Measurements from ENCODE around the gene CAPN14.
"Not testable (repeated sequence)": the region's sequence is repeated elsewhere in the genome, so short reads cannot be mapped to it uniquely, and the experiment has no call there.

CAPN14 gene

DNA sequence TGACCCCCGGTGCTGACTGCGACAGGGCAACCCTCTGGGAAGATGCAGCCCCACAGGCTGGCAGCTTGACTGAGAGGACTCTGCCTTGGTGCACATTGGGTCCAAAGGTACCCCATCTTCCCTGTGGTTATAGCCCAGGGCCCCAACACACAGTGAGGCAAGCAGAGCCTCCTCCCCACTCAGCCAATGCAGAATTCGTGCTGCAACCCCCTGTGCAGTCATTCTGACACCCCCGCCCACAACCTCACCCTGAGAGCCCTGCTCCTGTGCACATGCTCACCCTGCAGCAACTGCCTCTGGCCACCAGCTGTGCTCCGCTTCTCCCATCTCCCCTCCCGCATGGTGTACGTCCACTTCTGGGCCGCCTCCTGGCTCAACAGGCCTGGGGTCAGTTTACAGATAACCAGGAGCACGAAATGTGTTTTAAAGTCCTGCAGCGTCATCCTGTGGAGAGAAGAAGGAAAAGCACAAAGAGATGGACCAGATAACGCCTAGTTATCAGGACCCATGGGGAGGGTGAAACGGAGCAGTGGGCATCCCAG lies 24.4 kb downstream of the CAPN14 start:
- no peak for DNase-seq

DNA sequence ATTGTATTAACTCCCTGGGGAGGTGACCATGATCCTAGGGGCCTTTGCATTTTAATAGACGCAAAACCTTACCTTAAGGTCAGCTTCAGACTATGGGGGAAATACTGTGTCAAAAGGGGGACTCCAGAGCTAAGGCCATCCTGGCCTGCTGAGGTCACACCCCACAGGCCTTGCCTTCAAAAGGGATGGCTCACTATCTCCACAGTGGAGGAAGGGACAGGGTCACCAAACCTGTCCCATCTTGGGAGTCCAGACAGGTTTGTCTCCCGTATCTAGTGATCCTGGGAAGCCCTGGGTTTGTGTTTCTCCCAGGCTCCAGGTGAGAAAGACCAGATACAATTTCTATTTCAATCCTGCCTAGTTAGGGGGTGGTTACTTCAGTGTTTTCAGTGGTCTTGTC lies 24.9 kb downstream of the CAPN14 start:
- no peak for DNase-seq

DNA sequence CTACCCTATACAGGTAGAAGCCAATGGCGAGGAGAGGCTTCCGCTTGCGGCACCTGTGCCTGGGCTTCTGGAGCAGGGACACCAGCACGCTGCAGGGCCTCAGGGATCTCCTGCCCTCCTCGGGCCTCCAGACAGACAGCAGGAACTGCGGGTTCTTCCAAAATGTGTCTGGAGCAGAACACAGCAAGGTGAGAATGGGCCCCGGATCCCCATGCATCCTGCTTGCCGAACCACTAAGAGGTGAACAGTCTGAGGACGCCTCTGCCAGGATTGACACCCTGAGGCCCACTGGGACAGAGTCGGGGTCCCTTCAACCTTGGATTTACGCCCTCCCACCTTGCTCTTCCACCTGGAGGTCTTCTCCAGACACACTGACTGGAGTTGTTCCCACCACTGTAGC lies 25.4 kb downstream of the CAPN14 start:
- no peak for DNase-seq

- DNase-seq = no peak
Measured at GRCh38 chr2:31190188-31190587, 27.1 kb downstream of the CAPN14 start.

- DNase-seq = no peak
Measured at GRCh38 chr2:31189141-31189540, 28.2 kb downstream of the CAPN14 start.

- no peak for DNase-seq
Measured at GRCh38 chr2:31188131-31188530, 29.2 kb downstream of the CAPN14 start.

GRCh38 chr2:31187166-31187565 lies 30.1 kb downstream of the CAPN14 start:
- no peak for DNase-seq

GRCh38 chr2:31183973-31184372 lies 33.3 kb downstream of the CAPN14 start:
- DNase-seq = not testable (repeated sequence)

GRCh38 chr2:31176742-31177141 lies 40.6 kb downstream of the CAPN14 start:
- DNase-seq = no peak

- DNase-seq = no peak
Measured at GRCh38 chr2:31171142-31171541, 46.2 kb downstream of the CAPN14 start.

DNA sequence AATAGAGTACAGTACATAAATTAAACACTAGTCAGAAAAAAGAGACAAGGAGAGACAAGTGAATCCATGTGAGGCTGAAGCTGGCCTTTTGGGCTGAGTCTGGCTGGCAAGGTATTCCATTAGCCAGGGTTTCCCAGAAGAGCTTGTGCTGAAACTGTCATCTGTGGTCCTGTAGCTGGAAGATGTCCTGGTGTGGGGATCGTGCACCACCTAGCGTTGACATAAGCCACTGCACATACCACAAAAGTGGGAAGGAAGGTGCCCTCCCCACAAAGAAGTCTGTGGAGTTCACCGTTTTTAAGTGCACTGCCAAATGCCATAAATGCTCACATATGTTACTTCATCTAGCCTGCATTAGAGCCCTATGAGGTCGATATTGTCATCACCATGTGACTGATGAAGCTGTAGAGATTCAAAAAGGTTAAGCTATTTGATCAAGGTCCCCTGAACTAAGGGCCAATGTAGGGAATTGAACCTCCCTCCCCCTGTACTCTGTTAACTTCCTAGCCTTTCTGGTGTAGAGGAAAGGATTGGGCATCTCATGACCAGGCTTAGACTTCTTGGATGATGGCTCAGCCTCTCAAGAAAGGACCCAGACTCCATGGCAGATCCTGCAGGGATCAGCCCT lies 47.1 kb downstream of the CAPN14 start:
- peak; percentile 72 for DNase-seq

- no peak for DNase-seq
Measured at GRCh38 chr2:31168291-31168690, 49.0 kb downstream of the CAPN14 start.

DNA sequence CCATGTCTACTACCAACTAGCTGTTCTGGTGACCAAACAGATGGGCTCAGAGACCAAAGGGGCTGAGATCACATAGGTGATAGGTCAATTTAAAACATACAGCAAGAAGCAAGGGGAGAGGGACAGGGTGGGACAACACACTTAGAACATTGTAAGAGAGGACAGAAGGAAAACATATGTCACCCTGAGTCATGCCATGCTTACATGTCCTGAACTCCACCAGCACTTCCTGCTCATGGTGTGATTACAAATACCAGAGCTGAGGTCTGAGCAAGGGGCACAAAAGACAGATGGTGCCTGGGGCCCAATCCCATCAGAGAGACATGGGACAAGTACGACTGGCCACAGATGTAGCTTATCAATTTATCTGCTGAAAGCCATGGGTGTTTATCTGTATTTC lies 50.4 kb downstream of the CAPN14 start:
- DNase-seq = no peak

DNA sequence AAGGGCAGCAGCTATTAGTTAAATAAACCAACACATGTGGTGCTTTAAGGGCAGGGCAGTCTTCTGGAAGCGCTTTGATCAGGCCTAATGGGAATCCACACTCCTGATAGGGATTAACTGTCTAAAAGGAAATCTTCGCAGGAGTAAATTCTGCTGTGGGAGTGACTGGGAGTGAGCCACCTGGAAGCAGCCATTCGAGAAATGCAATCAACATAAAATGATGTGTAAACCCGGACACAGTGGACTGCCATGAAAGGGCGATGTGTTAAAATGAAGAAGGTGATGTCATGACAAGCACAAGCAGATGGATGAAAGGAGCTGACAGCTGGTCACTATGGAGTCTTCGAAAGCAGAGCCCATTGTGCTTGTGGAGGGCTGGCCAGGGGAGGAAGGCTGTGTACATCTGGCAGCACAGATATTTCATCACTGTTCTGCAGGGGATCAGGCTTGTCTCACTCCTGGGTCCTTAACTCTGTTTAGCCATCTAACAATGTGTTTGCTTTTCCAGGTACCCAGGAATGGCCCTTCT lies 54.2 kb downstream of the CAPN14 start:
- no peak for DNase-seq

GRCh38 chr2:31161637-31162036 lies 55.7 kb downstream of the CAPN14 start:
- DNase-seq = no peak

DNA sequence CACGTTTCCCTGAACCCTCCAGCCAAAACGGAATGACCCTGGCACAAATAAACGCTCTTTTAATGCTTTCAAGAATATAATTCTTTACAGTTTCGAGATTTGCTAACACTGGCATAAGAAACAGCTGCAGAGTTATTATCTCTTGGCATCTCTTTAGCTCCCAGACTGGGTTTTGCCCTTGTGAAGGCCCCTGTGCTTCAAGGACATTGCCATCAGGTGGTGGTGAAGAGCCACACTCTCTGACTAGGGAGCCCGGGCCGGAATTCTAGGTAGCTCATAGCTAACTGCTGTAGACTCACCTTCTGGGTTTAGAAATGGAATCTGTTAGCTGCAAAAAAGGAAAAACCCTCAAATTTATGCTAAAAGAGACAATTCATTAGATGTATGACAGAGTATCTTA lies 65.8 kb downstream of the CAPN14 start:
- no peak for DNase-seq

GRCh38 chr2:31150120-31150670 lies 67.1 kb downstream of the CAPN14 start:
- DNase-seq = no peak

DNA sequence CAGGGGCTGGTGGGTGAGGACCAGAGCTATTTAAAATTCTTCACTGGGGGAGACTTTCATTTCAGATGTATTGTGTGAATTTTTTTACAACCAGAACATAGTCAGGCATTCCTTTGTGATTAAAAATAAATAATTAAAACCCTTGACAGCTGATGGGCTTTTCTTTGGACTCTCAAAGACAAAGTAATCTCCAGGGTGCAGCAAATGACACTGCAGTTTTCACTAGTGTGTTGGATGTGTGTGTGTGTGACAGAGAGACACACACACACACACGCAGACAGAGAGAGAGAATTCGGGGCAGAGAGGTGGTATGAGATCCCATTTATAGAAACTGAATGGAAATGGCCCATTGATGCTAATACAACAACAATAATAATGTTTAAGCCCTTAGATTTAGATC lies 68.8 kb downstream of the CAPN14 start:
- DNase-seq = no peak

DNA sequence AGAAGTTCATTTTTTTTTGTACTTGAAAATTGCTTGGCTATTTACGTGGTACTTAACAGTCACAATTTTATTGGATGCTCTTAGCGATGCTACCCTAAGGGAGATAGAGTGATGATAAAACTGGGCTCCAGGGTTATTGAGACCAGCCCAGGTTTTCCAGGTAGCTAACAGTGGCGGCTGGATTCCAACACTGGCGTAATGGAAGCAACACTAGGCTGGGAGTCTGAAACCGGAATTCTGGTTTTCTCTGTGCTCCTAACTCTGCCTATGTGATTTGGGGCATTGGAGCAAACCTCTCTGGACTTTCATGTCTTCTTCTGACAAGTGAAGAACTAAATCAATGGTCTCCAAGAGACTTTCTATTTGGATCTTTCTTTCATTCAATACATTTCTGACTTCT lies 69.7 kb downstream of the CAPN14 start:
- DNase-seq = no peak

DNA sequence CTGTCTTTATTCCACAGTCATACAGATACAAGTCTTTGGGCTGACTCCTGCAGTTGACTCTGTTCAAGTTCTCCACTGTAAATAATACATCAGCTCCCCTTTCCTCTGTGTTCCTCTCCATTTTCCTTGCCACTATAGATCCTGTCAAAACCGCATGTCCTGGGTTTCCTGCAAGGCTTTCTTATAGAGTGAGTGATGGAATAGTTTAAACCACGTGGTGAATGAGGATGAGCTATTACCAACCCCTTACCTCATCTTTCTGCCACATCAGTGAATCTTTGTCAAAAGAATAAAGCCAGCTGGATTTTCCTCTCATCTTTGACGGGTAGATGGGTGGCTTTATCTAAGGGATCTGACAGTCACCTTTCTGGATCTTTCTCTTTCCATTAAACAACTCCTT lies 75.2 kb downstream of the CAPN14 start:
- no peak for DNase-seq

DNA sequence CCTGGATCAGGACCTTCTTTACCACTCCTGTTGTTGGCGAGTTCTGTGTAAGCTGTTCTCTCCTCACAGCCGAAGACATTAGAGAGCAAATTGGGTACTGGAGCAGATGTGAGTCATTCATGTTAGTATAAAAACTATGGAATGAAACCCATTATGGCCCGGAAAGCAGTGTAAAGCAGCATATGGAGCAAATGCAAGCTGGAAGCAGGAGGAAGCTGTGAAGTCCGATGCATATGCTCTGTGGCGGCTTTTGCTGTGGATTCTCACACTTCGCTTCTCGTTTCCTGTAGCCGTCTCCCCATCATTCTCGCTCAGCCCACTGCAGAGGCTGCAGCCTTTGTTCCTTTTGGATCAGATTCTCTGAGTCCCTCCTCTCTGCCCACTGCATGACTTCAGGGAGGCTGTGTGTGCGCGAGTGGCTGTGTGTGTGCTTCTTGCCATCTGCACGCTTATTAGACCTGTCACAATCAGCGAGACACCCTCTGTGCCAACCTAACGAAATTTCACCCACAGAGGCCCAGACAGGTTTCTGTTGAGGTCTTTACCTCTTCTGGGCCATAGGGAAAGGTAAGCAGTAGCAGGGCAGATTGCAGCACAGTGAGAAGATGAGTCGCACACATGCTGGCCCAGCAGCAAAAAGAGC lies 75.8 kb downstream of the CAPN14 start:
- no peak for DNase-seq

DNA sequence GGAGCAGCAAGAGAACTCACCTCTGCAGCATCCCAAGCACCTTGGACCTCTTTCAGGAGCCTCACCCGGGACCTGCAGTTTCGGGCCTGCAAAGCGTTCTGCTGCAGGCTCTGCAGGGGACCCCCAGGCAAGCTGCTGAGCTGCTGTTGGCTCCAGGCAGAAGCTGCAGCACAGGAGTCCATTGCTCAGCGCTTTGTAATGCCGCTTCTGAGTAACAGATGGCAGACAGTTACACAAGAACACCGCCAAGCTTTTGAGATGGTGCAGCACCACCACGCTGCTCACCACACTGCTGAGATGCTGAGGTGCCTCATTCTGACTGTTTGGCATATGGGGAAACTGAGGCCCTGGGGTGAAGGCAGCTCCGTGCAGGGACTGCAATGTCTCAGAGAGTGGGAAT lies 77.2 kb downstream of the CAPN14 start:
- no peak for DNase-seq

DNA sequence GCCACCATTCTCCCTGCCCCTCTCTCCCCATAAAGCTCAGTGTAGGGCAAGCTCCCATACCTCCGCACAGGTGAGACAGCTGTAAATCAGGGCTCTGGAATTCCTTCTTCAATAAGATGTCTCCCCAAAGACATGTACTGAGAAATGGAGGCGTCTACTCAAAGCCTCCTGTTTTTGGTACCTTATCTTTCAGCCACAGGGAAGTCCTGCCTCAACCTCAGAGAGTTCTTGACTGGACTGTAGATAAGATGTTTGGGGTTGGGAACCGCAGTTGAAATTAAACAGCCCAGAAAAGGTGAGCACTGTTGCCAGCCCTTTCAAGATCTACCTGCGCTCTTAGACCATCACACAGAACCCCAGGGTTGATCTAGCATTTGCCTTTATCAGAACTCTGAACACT lies 77.6 kb downstream of the CAPN14 start:
- DNase-seq = no peak

All from NCI-H2029 treated with DMSO at 0.1 percent for 48 hours (cell line).